Measurements from ENCODE around the gene CLPSL2.

CLPSL2 gene

GRCh38 chr6:35817515-35817914 is 41.1 kb downstream of the CLPSL2 start:
- no peaks in the 10 kb centered on the region for H3K4me1 ChIP-seq (ENCODE audit: low read length)
- no peak overlapping the region for H3K9ac ChIP-seq (ENCODE audit: low read length)
- H3K27me3 ChIP-seq (replicated peaks; ENCODE audit: insufficient read depth, low read length) = no peaks in the 10 kb centered on the region
- no peak overlapping the region for H3K4me3 ChIP-seq (ENCODE audit: low read length)
- H3K27ac ChIP-seq (ENCODE audit: low read length) = no peak overlapping the region
- no peaks in the 10 kb centered on the region for H3F3A ChIP-seq (ENCODE audit: insufficient read depth, low read length)
- H3K79me2 ChIP-seq (ENCODE audit: low read length) = no peaks in the 10 kb centered on the region
- TF ChIP-seq EZH2 (optimal IDR thresholded peaks at IDR 0.05; ENCODE audit: low read depth, low read length) (no peak), EZH2phosphoT487 (IDR thresholded peaks at IDR 0.05; ENCODE audit: low read length) (no peak)
- TF ChIP-seq, protein P1, sequence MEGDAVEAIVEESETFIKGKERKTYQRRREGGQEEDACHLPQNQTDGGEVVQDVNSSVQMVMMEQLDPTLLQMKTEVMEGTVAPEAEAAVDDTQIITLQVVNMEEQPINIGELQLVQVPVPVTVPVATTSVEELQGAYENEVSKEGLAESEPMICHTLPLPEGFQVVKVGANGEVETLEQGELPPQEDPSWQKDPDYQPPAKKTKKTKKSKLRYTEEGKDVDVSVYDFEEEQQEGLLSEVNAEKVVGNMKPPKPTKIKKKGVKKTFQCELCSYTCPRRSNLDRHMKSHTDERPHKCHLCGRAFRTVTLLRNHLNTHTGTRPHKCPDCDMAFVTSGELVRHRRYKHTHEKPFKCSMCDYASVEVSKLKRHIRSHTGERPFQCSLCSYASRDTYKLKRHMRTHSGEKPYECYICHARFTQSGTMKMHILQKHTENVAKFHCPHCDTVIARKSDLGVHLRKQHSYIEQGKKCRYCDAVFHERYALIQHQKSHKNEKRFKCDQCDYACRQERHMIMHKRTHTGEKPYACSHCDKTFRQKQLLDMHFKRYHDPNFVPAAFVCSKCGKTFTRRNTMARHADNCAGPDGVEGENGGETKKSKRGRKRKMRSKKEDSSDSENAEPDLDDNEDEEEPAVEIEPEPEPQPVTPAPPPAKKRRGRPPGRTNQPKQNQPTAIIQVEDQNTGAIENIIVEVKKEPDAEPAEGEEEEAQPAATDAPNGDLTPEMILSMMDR (IDR thresholded peaks at IDR 0.05; ENCODE audit: low read length) = no peak
- H4K20me1 ChIP-seq (ENCODE audit: insufficient read depth, low read length) = no peaks in the 10 kb centered on the region
- DNase-seq = no peak
- no peaks in the 10 kb centered on the region for H3K9me3 ChIP-seq (replicated peaks; ENCODE audit: insufficient read depth, low read length)
- no peak overlapping the region for H2AFZ ChIP-seq (ENCODE audit: low read length)
- no peak overlapping the region for H3K4me2 ChIP-seq (ENCODE audit: low read depth, low read length)
- no peaks in the 10 kb centered on the region for H3K36me3 ChIP-seq (replicated peaks; ENCODE audit: insufficient read depth, low read length)
- H3K9me2 ChIP-seq (replicated peaks; ENCODE audit: insufficient read depth, low read length) = no peaks in the 10 kb centered on the region

GRCh38 chr6:35823601-35824000 is 47.2 kb downstream of the CLPSL2 start:
- Histone ChIP-seq H3K9me3 (replicated peaks; ENCODE audit: insufficient read depth, low read length) (no peaks in the 10 kb centered on the region), H3K4me3 (ENCODE audit: low read length) (no peak overlapping the region), H3K36me3 (replicated peaks; ENCODE audit: insufficient read depth, low read length) (no peaks in the 10 kb centered on the region), H2AFZ (ENCODE audit: low read length) (no peak overlapping the region), H3K4me1 (ENCODE audit: low read length) (no peaks in the 10 kb centered on the region), H3K79me2 (ENCODE audit: low read length) (no peaks in the 10 kb centered on the region), H3K27me3 (replicated peaks; ENCODE audit: insufficient read depth, low read length) (no peaks in the 10 kb centered on the region), H3K4me2 (ENCODE audit: low read depth, low read length) (no peak overlapping the region), H3K9ac (ENCODE audit: low read length) (no peak overlapping the region), H3K9me2 (replicated peaks; ENCODE audit: insufficient read depth, low read length) (no peaks in the 10 kb centered on the region), H3K27ac (ENCODE audit: low read length) (no peak overlapping the region), H3F3A (ENCODE audit: insufficient read depth, low read length) (no peaks in the 10 kb centered on the region), H4K20me1 (ENCODE audit: insufficient read depth, low read length) (no peaks in the 10 kb centered on the region)
- DNase-seq = no peak
- no peak for TF ChIP-seq EZH2 (optimal IDR thresholded peaks at IDR 0.05; ENCODE audit: low read depth, low read length)
- TF ChIP-seq, protein P1 (IDR thresholded peaks at IDR 0.05; ENCODE audit: low read length) = no peak
- no peak for TF ChIP-seq EZH2phosphoT487 (IDR thresholded peaks at IDR 0.05; ENCODE audit: low read length)

DNA sequence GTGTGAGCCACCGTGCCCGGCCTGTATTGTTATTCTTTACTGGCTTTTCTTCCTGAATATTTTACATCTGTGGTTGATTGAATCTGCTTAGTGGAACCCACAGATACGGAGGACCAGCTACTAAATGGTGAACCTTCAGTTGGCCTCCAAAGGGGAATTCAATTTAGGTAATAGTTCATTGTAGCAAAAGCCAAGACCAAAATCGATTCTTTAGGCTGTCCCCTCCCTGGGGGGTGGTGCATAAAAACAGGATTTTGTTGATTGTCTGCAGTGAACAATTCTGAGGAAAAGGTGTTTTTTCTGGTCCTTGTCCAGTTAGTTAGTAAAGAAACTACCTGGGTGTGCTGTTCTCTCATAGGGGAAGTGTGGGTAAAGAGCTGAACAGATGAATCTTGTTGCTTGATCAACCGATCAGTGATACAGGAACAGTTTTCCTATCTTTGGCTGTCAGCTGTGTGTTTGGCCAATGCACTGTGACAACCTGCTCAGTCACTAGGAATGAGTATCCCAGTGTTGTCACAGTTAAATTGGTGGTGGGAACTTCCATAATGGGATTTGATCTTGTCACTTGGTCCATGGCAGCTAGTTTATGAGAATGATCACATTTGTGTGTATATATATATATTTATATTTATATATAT is 48.3 kb downstream of the CLPSL2 start:
- Histone ChIP-seq H4K20me1 (ENCODE audit: insufficient read depth, low read length) (no peaks in the 10 kb centered on the region), H3K9me3 (replicated peaks; ENCODE audit: insufficient read depth, low read length) (no peaks in the 10 kb centered on the region), H3K79me2 (ENCODE audit: low read length) (no peaks in the 10 kb centered on the region), H3K9me2 (replicated peaks; ENCODE audit: insufficient read depth, low read length) (no peaks in the 10 kb centered on the region), H3K36me3 (replicated peaks; ENCODE audit: insufficient read depth, low read length) (no peaks in the 10 kb centered on the region), H3K4me2 (ENCODE audit: low read depth, low read length) (no peak overlapping the region), H3K4me3 (ENCODE audit: low read length) (no peak overlapping the region), H3F3A (ENCODE audit: insufficient read depth, low read length) (no peaks in the 10 kb centered on the region), H3K27ac (ENCODE audit: low read length) (no peak overlapping the region), H3K4me1 (ENCODE audit: low read length) (no peaks in the 10 kb centered on the region), H3K9ac (ENCODE audit: low read length) (no peak overlapping the region), H2AFZ (ENCODE audit: low read length) (no peak overlapping the region), H3K27me3 (replicated peaks; ENCODE audit: insufficient read depth, low read length) (no peaks in the 10 kb centered on the region)
- no peak for DNase-seq
- TF ChIP-seq, protein P1 (IDR thresholded peaks at IDR 0.05; ENCODE audit: low read length) = no peak

Measured in MM.1S (cell line).